D721Med (cell line): ENCODE results near the gene MYBPH.

Experiments
- DNase-seq: peaks from one replicate; pipeline ENCODE4 v3.0.0; 2011; ENCODE audit warnings: low spot score; ENCODE audit not compliant: insufficient read length
- FAIRE-seq: peaks from 2 replicates; lab custom pipeline; 2011; peaks lifted over from hg19 to GRCh38; lab: Jason Lieb, UNC
- CTCF ChIP-seq: IDR thresholded peaks from 2 replicates; pipeline ENCODE4 v1.5.1; 2012; ENCODE audit warnings: mild to moderate bottlenecking, control low read depth; ENCODE audit not compliant: insufficient read depth; ENCODE audit errors: missing control alignments

MYBPH gene

GRCh38 chr1:203179667-203180005 is 4.0 kb upstream of the MYBPH start:
- DNase-seq = no peak
- FAIRE-seq = no peak
- no peak for TF ChIP-seq CTCF

GRCh38 chr1:203178821-203179666 is 3.4 kb upstream of the MYBPH start:
- TF ChIP-seq CTCF = no peak
- no peak for FAIRE-seq
- DNase-seq = no peak

DNA sequence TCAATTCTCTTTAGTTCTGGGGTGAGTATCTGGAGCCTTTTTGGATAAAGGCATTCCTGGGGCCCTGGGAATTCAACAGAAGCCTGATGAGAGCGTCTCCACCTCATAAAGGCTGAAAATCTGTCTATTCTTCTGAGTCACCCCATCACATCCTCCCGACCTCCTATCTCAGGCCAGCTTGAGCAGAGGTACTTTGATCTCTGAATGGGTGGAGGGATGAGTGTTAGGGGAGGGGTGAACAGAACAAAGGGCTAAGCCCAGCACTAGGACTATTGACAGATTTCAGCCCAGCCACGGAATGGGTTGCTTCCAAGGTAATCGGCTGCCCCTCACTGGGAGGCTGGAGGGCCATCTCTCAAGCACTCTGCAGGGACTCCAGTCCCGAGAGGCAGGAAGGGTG is 2.5 kb upstream of the MYBPH start:
- FAIRE-seq (no peak), DNase-seq (no peak)
- no peak for TF ChIP-seq CTCF

DNA sequence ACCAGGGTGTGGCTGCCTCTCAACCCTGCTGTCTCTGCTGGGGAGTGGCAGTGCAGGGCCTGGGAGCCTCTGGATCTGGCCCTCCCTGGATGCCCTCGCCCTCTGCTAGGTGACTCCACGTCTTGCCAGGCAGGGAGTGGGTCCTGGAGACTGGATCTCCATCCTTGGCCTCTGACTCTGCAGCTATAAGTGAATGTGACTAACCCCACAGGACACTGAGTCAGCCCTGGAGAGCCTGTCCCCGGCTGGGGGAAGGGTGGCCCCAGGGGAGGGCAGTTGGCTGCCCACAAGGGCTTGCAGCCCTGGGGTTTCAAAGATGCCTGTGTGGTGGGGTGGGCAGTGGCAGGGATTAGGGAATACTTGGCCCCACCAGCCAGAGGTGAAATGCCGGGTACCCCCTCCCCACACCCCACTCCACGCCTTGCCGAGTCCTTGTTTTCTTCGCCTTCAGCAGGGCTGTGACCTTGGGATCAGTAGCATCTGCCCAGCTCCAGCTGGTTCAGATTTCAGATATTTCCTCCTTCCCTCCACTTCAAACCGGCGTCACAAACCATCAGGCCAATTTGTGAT is 1.9 kb upstream of the MYBPH start:
- FAIRE-seq = peak; percentile 46
- TF ChIP-seq CTCF = no peak
- no peak for DNase-seq

- TF ChIP-seq CTCF = no peak
- DNase-seq = no peak
- FAIRE-seq = no peak
These were observed 1.4 kb upstream of the MYBPH start for GRCh38 chr1:203177036-203177405.

DNA sequence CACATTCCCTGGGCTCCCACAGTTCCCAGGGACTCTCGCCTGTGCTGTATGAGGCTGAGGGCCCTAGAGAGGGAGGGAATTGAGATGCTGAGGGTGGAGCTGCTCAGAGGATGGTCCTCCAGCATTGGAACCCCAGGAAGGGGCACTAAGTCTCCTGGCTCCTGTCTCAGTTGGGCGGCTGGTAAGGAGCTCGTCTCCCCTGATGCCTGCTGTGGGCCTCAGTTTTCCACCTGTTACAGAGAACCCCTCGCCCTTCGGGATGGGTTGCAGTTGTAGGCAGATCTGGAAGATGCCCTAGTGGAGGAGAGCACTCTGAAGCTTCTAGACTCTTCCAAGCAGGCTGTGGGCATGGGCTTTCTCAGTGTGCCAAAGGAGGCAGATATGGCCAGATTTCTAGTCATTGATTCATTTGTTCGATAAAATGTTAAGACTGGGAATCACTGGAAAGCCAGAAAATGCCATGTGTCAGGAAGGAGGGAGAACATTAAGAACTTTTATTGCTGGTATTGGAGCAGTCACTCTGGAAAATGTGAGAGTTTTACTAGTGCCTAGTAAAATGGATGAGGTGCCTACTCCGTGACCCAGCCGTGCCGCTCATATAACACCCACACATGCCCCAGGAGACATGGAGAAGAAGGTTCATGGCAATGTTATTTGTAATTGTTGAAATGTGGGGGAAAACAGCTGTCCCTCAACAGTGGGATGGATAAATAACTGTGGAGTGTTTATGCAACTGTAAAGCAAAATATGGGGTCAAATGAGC is 828 bp upstream of the MYBPH start:
- FAIRE-seq = no peak
- TF ChIP-seq CTCF = no peak
- DNase-seq = no peak
